NB4 (cell line): Measurements from ENCODE around the gene VEGFB.

Source experiments
- CTCF ChIP-seq: IDR thresholded peaks from one replicate; pipeline ENCODE4 v1.5.1; 2012; ENCODE audit warnings: low read depth, low read length
- MAX ChIP-seq: IDR thresholded peaks from 2 replicates; pipeline ENCODE4 v1.6.1; 2011; ENCODE audit warnings: low read depth, low read length
- MYC ChIP-seq: IDR thresholded peaks from 2 replicates; pipeline ENCODE4 v1.6.1; 2011; ENCODE audit warnings: low read depth, low read length
- POLR2A ChIP-seq: IDR thresholded peaks from 2 replicates; pipeline ENCODE4 v1.6.1; 2011; ENCODE audit warnings: mild to moderate bottlenecking; ENCODE audit not compliant: insufficient read length; ENCODE audit errors: extremely low read depth

DNA sequence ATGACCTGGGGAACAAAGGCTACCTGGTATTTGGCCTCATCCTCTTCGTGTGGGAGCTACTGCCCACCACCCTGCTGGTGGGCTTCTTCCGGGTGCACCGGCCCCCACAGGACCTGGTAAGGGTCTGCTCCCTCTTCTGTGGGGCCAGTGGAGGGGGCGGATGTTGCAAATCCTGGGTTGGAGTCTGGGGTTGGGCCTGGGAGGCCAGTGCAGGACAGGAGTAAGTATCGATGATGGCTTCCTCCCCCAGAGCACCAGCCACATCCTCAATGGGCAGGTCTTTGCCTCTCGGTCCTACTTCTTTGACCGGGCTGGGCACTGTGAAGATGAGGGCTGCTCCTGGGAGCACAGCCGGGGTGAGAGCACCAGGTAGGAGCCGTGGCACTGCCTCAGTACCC, 54.0 kb downstream of the VEGFB start:
- TF ChIP-seq MAX (no peak), CTCF (no peak), POLR2A (no peak), MYC (no peak)
